Duodenal mucosa (tissue), 2 donors: Measurements from ENCODE around the gene CNOT11.
"Not testable (repeated sequence)": the region's sequence is repeated elsewhere in the genome, so short reads cannot be mapped to it uniquely, and the experiment has no call there.

Source experiments
- H3K27ac ChIP-seq: one replicate; pipeline ENCODE4 v1.7.0; 2013; ENCODE audit warnings: low read depth, low read length
- H3K27me3 ChIP-seq, 2 donors: one replicate each; pipeline ENCODE4 v1.7.0; 2013; ENCODE audit warnings: low read length in 2 of 2, control low read depth in 1 of 2; ENCODE audit not compliant: insufficient read depth in 2 of 2, control insufficient read depth in 1 of 2
- H3K36me3 ChIP-seq, 2 donors: one replicate each; pipeline ENCODE4 v1.7.0; 2013; ENCODE audit warnings: low read length in 2 of 2, control low read depth in 1 of 2; ENCODE audit not compliant: insufficient read depth in 2 of 2, control insufficient read depth in 1 of 2
- H3K4me1 ChIP-seq, 2 donors: one replicate each; pipeline ENCODE4 v1.7.0; 2013; ENCODE audit warnings: low read length in 2 of 2, control low read depth in 1 of 2; ENCODE audit not compliant: insufficient read depth in 2 of 2, control insufficient read depth in 1 of 2
- H3K4me3 ChIP-seq, 2 donors: one replicate each; pipeline ENCODE4 v1.7.0; 2013; ENCODE audit warnings: low read length in 2 of 2, low read depth in 1 of 2
- H3K9ac ChIP-seq, 2 donors: one replicate each; pipeline ENCODE4 v1.7.0; 2013; ENCODE audit warnings: low read length in 2 of 2, low read depth in 1 of 2
- H3K9me3 ChIP-seq, 2 donors: one replicate each; pipeline ENCODE4 v1.7.0; 2013; ENCODE audit warnings: low read length in 2 of 2, control low read depth in 1 of 2; ENCODE audit not compliant: control insufficient read depth in 1 of 2

Gene CNOT11

DNA sequence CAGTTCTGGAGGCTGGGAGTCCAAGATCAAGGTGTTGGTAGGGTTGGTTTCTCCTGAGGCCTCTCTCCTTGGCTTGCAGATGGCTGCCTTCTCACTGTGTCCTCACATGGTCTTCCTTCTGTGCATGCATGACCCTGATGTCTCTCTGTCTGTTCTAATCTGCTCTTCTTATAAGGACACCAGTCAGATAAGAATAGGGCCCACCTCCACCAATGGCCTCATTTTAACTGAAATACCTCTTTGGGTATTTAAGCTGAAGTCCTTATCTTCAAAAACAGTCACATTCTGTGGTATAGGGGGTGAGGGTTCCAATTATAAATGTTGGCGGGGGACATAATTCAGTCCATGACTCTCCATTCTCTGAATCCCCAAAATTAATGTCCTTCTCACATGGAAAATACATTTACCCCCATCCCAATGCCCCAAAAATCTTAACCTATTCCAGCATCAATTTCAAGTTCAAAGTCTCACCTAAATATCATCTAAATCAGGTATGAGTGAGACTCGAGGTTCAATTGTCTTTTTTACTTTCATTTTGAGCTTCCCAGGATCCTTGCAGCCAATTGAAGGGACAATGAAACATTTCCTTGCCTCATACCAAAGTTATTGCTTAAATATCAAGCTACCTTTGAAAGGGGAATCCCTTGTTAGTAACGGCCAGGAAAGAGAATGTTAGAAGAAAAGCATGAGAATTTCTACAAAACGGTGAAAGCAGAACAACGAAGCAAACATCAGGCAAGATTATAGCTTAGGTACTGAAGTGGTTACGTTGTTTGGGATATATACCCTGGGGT, 20.6 kb upstream of the CNOT11 start:
- no peak overlapping the region for H3K27ac ChIP-seq
- H3K9me3 ChIP-seq = peaks cover 0 to 9% of the 10 kb centered on the region in 2 donors
- H3K9ac ChIP-seq = no peak overlapping the region
- no peaks in the 10 kb centered on the region for H3K27me3 ChIP-seq
- H3K36me3 ChIP-seq = no peaks in the 10 kb centered on the region
- H3K4me1 ChIP-seq = peaks cover 5 to 14% of the 10 kb centered on the region in 2 donors
- H3K4me3 ChIP-seq = no peak overlapping the region

DNA sequence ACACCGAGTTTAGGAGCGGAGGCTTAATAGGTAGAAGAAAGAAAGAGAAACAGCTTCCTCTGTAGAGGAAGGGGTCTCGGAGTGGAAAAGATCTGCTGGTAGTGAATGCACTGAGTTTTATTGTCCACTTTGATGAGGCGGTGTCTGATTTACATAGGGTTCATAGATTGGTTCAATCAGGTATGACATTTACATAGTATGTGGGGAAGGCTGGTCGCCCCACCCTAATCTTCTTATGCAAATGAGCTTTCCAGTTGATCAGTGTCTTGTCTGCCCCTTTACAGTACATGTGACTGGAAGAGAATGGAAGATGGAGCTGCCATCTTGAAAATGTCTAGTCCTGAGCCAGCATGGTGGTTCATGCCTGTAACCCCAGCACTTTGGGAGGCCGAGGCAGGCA, 19.9 kb upstream of the CNOT11 start:
- Histone ChIP-seq H3K9me3 (peaks cover 0 to 9% of the 10 kb centered on the region in 2 donors), H3K27ac (no peak overlapping the region), H3K36me3 (no peaks in the 10 kb centered on the region), H3K4me3 (no peak overlapping the region), H3K27me3 (no peaks in the 10 kb centered on the region), H3K9ac (no peak overlapping the region), H3K4me1 (peaks cover 5 to 14% of the 10 kb centered on the region in 2 donors)

DNA sequence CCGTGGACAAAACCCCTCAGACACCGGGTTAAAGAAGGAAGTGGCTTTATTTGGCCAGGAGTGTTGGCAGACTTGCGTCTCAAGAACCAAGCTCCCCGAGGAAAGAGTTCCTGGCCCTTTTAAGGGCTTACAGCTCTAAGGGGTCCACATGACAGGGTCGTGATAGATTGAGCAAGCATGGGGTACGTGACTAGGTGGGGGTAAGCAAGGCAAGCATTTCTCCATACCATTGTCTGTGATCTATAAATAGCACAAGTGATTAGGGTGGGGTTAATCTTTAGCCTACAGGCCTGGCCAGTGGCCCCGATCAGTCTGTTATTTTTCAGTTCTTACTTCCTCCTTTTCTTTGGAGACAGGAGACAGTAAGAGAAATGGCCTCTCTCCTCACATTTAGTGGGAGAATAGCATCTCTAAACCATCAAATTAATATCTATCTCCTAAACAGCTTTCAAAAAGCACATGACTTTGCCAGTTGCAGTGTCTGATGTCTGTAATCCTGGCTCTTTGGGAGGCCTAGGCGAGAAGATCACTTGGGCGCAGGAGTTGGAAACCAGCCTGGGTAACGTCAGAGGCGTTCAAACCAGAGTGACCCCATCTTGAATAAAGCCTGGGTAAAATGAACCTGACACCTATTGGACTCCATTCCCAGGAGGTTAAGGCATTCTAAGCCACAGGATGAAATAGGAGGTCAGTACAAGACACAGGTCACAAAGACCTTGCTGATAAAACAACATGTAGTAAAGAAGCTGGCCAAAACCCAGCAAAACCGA, 18.3 kb upstream of the CNOT11 start:
- H3K36me3 ChIP-seq = no peaks in the 10 kb centered on the region
- H3K27ac ChIP-seq = no peak overlapping the region
- no peak overlapping the region for H3K9ac ChIP-seq
- H3K4me1 ChIP-seq = peaks cover 12 to 14% of the 10 kb centered on the region in 2 donors
- H3K27me3 ChIP-seq = no peaks in the 10 kb centered on the region
- H3K4me3 ChIP-seq = no peak overlapping the region
- H3K9me3 ChIP-seq = peaks cover 0 to 9% of the 10 kb centered on the region in 2 donors

DNA sequence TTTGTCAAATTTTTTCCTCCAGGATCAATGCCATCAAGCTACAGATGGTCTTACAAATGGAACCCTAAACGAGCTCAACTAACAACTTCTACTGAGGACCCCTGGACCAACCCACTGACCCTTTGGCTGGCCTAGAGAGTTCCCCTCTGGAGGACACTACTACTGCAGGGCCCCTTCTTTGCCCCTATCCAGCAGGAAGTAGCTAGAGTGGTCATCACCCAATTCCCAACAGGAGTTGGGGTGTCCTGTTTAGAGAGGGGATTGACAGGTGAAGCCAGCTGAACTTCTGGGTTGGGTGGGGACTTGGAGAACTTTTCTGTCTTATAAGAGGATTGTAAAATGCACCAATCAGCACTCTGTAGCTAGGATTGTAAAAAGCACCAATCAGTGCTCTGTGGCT, 16.7 kb upstream of the CNOT11 start:
- not testable (repeated sequence) for H3K4me3 ChIP-seq, H3K9me3 ChIP-seq, H3K27ac ChIP-seq, H3K36me3 ChIP-seq, H3K27me3 ChIP-seq, H3K9ac ChIP-seq
- H3K4me1 ChIP-seq = peaks cover 12 to 19% of the 10 kb centered on the region in 2 donors

DNA sequence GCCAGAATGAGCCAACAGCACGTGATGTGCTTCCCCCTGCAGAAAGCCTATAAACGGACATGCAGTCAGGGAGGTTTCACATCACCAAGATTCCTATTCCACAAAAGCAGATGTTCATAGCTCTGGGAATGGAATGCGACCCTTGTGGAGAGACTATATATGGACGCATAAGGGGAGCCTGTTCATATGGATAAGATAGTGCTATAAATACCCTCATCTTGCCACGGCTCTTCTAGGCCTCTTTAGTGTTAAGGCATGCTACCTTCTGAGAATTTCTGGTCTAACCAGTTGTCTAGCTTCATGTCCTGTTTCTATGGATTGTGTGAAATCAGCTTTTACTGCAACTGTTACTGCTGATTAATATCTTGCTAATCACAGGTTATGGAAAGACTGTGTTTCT, 14.7 kb upstream of the CNOT11 start:
- not testable (repeated sequence) for H3K27ac ChIP-seq, H3K27me3 ChIP-seq, H3K4me3 ChIP-seq, H3K9me3 ChIP-seq, H3K9ac ChIP-seq, H3K36me3 ChIP-seq
- peaks cover 12 to 19% of the 10 kb centered on the region in 2 donors for H3K4me1 ChIP-seq

DNA sequence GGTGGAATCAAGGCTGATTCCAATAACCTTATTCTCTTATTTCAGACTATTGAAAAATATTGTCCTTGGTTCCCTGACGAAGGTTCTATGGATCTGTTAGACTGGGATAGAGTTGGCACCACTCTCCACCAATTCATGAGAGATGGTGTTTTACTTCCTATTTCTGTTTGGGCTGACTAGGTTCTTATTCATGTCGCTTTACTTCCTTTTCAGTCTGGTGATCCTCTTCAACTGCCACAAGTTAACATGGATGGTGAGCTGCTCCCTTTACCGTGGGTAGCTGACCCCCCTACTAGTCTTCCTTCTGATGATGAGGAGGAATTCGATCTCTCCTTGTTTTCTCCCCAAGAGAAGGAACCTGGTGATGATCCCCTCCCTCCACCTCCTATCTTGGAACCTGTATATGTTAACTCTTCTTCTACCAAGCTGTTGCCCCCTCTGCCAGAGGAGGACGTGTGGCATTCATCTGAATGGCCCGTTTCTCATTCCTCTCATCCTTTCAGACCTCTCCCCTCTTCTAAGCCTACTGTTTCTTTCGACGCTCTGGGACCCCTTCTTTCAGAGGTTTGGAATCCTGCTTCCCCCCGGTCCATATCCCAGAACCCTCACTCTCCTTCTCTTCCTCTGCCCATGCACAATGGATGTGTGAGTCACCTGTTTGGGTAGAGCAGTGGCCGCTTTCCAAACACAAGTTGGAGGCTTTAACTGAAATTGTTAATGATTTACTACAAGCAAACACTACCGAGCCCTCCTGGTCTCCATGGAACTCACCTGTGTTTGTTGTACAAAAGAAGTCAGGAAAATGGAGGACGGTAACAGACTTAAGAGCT, 13.5 kb upstream of the CNOT11 start:
- H3K9ac ChIP-seq = peak overlapping the region in 1 of 2 donors; percentile 13
- H3K27ac ChIP-seq = peak overlapping the region; percentile 77
- peak overlapping the region; percentile 9 to 53 for H3K4me3 ChIP-seq
- H3K4me1 ChIP-seq = peaks cover 12 to 13% of the 10 kb centered on the region in 2 donors
- no peaks in the 10 kb centered on the region for H3K27me3 ChIP-seq
- no peaks in the 10 kb centered on the region for H3K36me3 ChIP-seq
- peaks cover 0 to 1% of the 10 kb centered on the region in 2 donors for H3K9me3 ChIP-seq

DNA sequence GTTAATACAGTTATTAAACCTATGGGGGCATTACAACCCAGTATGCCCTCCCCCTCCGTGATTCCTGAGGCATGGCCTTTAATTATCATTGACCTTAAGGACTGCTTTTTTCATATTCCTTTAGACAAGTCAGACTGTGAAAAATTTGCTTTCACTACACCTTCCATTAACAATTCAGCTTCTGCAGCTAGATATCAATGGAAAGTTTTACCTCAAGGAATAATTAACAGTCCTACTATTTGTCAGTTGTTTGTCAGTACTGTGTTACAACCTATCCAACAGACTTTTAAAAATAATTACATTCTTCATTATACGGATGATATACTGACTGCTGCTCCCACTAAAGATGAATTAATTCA, 12.9 kb upstream of the CNOT11 start:
- peak overlapping the region; percentile 3 to 21 for H3K4me3 ChIP-seq
- H3K4me1 ChIP-seq, H3K27me3 ChIP-seq, H3K9me3 ChIP-seq, H3K9ac ChIP-seq, H3K36me3 ChIP-seq: not testable (repeated sequence)
- H3K27ac ChIP-seq = peak overlapping the region; percentile 77

DNA sequence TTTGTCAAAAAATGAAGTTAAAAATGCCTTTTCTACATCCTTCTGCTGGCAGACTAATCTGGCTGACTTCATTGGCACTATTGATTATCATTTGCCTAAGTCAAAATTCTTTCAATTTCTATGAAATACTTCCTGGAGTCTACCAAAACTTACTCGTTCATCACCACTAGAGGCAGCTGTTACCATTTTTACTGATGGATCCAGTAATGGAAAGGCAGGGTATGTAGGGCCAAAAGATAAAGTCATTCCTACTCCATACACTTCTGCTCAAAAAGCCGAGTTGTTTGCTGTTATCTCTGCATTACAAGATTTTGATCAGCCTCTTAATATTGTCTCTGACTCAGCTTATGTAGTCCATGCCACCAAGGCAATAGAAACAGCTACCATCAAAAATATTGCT, 12.0 kb upstream of the CNOT11 start:
- H3K9ac ChIP-seq, H3K9me3 ChIP-seq, H3K36me3 ChIP-seq, H3K27me3 ChIP-seq, H3K4me3 ChIP-seq, H3K27ac ChIP-seq, H3K4me1 ChIP-seq: not testable (repeated sequence)

DNA sequence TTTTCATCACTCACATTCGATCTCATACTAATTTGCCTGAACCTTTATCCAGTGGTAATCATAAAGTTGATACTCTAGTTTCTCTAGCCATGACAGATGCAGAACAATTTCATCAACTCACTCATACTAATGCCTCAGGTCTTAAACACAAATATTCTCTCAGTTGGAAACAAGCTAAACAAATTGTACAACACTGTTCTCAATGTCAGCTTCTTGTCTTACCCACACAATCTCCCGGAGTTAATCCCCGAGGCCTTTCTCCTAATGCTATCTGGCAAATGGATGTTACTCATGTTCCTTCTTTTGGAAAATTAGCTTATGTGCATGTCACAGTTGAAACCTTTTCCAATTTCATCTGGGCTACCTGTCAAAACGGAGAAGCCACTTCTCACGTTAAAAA, 11.5 kb upstream of the CNOT11 start:
- Histone ChIP-seq H3K9ac (no peak overlapping the region), H3K27ac (no peak overlapping the region), H3K4me3 (no peak overlapping the region), H3K36me3 (no peaks in the 10 kb centered on the region), H3K4me1 (peaks cover 5 to 7% of the 10 kb centered on the region in 2 donors), H3K27me3 (no peaks in the 10 kb centered on the region), H3K9me3 (no peaks in the 10 kb centered on the region)

DNA sequence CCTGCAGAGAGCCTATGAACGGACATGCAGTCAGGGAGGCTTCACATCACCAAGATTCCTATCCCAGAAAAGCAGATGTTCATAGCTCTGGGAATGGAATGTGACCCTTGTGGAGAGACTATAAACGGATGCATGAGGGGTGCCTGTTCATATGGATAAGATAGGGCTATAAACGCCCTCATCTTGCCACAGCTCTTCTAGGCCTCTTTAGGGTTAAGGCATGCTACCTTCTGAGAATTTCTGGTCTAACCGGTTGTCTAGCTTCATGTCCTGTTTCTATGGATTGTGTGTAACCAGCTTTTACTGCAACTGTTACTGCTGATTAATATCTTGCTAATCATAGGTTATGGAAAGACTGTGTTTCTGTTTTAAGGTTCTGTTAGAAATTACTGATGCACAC, 8.3 kb upstream of the CNOT11 start:
- not testable (repeated sequence) for H3K27me3 ChIP-seq, H3K4me1 ChIP-seq, H3K36me3 ChIP-seq, H3K9ac ChIP-seq, H3K9me3 ChIP-seq, H3K4me3 ChIP-seq, H3K27ac ChIP-seq
